Thymus (tissue), 11 donors: Measurements from ENCODE around the gene NUDT4. TPM values are rescaled to one million over a fixed set of nuclear protein-coding genes. Genes with fewer than 3 reads are reported as not detected.

Experiments used
- DNase-seq, 9 donors: peaks; one replicate each; pipeline ENCODE4 v3.0.0-alpha.2; 2013; ENCODE audit warnings: low spot score in 9 of 9, low read depth in 6 of 9, missing footprints in 1 of 9
- H3K27ac ChIP-seq, 2 donors: one replicate each; pipeline ENCODE4 v1.5.1; 2013; ENCODE audit warnings: control low read depth in 1 of 2, low read depth in 1 of 2, low read length in 1 of 2, mild to moderate bottlenecking in 1 of 2, moderate library complexity in 1 of 2
- H3K27me3 ChIP-seq, 2 donors: one replicate each; pipeline ENCODE4 v1.5.1; 2013; ENCODE audit warnings: low read length in 1 of 2; ENCODE audit not compliant: control insufficient read depth in 2 of 2, insufficient read depth in 1 of 2
- H3K36me3 ChIP-seq, 2 donors: one replicate each; pipeline ENCODE4 v1.5.1; 2013; ENCODE audit warnings: low read length in 1 of 2, mild to moderate bottlenecking in 1 of 2, moderate library complexity in 1 of 2; ENCODE audit not compliant: control insufficient read depth in 2 of 2, insufficient read depth in 2 of 2
- H3K4me1 ChIP-seq, 2 donors: one replicate each; pipeline ENCODE4 v1.5.1; 2013; ENCODE audit warnings: low read length in 2 of 2; ENCODE audit not compliant: control insufficient read depth in 2 of 2, insufficient read depth in 2 of 2
- H3K4me3 ChIP-seq, 2 donors: one replicate each; pipeline ENCODE4 v1.5.1; 2013; ENCODE audit warnings: low read length in 2 of 2, control low read depth in 1 of 2, mild to moderate bottlenecking in 1 of 2
- H3K9me3 ChIP-seq, 2 donors: one replicate each; pipeline ENCODE4 v1.5.1; 2013; ENCODE audit warnings: low read length in 1 of 2, mild to moderate bottlenecking in 1 of 2; ENCODE audit not compliant: control insufficient read depth in 2 of 2, insufficient read depth in 1 of 2
- WGBS: extraction: QIAGEN DNeasy Blood & Tissue Kit; methylation state at CpG from one replicate; pipeline ENCODE4 v1.1.7; 2013; 5-methylcytosine and 5-hydroxymethylcytosine counted together
- polyA plus RNA-seq: library from polyadenylated mRNA; stranded (reverse); fragments of 200-250 nt; gene quantifications from one replicate; pipeline ENCODE4 v1.2.3, GENCODE V29; 2013
- total RNA-seq: library from RNA; stranded (reverse); fragments of 120-200 nt; gene quantifications from one replicate; pipeline ENCODE4 v1.2.4, GENCODE V29; 2013
- donor health status: healthy.

NUDT4 gene
- total and polyA plus RNA-seq, 2 donors = 26.7 to 42.3 TPM

DNA sequence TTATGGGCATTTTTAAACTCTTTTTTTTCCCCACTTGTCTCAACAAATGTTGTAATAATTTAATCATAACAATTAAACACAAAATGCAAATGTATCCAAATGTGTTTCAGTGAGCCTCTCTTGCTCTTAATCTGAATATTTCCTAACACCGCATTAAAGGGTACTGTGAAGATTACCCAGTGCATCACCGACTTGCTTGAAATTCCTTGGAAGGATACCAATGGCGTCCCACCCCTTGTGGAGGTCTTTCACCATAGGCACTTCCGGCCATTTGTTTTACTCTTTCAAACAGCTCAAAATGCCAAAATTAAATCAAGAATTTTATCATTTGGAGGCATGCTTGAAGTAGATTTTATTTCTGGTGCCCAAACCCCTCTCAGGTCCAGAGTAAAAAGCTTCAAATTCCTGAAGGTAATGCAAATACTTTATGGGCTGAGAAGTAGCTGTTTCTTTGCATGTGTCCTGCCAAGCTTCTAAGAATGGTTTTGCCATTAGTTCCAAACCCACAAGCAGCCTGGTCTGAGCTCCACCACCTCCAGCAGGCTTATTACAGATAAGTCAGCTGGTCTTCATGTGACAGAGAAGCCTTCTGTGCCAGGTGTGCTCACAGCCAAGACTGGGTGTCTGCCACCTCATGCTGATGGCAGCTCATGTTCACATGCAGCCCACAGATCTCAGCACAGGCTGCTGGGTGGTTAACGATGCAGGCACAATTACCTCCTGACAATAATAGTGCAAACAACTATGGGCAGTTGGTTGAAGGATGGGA is 16.4 kb upstream of the NUDT4 start:
- peak in 5 of 9 donors; percentile 34 to 75 (median 58) for DNase-seq
- 82% methylated on average over 5 of the region's 5 CpGs for WGBS
- no peaks in the 10 kb centered on the region for H3K36me3 ChIP-seq
- no peak overlapping the region for H3K27ac ChIP-seq
- peaks cover 12 to 35% of the 10 kb centered on the region in 2 donors for H3K4me1 ChIP-seq
- no peaks in the 10 kb centered on the region for H3K9me3 ChIP-seq
- H3K27me3 ChIP-seq = no peaks in the 10 kb centered on the region
- no peak overlapping the region for H3K4me3 ChIP-seq

- H3K4me1 ChIP-seq = peaks cover 17 to 42% of the 10 kb centered on the region in 2 donors
- no peaks in the 10 kb centered on the region for H3K9me3 ChIP-seq
- no peaks in the 10 kb centered on the region for H3K27me3 ChIP-seq
- peak in 4 of 9 donors; percentile 23 to 74 (median 38) for DNase-seq
- no peak overlapping the region for H3K27ac ChIP-seq
- H3K4me3 ChIP-seq = no peak overlapping the region
- 8% methylated on average over 3 of the region's 3 CpGs for WGBS
- H3K36me3 ChIP-seq = no peaks in the 10 kb centered on the region
Observed at GRCh38 chr12:93363841-93364297, 13.9 kb upstream of the NUDT4 start.

DNA sequence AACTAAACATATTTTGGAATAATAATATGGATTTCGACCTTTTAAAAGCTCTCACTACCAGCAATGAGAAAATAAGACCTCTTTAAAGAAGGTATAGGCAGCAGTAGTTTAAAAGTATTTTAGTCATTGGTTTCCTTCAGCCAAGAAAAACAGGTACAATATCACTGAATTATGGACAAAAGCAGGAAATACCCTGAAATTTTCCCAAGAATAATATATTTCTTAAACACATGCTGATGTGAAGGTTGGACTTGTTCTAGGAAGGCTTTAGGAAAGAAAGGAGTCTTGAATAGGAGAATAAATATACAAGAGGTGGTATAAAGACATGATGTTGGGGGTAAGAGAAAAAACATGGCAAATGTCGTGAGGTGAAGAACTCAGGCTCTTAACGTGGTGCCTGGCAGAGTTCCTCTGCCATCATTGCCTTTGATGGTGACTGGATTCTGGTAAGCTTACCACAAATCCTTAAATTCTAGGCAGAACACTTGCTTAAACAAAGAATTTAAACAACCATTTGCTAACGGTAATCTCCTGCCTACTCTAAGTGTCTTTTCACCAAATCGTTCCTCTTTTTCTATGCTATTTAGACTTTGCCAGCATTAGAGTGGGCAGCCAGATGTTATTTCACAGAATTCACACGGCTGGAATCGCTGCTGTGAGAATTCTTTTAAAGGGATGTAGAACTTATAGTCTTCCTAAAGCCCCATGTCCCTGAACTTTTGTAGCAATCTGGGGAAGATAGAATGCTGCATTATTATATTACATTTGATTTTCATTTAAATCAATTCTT is 11.9 kb upstream of the NUDT4 start:
- Histone ChIP-seq H3K27me3 (no peaks in the 10 kb centered on the region), H3K4me1 (peaks cover 17 to 42% of the 10 kb centered on the region in 2 donors), H3K4me3 (no peak overlapping the region), H3K36me3 (no peaks in the 10 kb centered on the region), H3K27ac (peak overlapping the region in 1 of 2 donors; percentile 56), H3K9me3 (no peaks in the 10 kb centered on the region)
- no peak for DNase-seq
- 58% methylated on average over 7 of the region's 7 CpGs for WGBS

DNA sequence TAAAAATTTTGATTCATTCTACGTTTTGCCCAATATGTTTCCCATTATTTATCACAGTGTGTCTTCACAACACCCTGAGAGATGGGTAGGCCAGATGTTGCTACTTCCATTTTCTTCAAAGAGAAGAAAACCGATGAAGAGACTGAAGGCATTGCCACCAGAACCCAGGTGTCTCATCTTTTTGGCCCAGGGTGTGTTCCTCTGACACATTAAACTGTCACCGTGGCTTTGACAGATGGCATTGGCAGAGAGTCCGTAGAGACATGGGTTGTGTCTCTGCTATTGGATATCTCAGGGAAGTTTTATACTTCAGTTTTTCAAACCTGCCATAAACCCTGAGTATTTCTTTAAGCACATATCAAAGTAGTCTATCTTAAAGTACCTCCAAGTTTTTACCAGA is 11.3 kb upstream of the NUDT4 start:
- H3K9me3 ChIP-seq = no peaks in the 10 kb centered on the region
- no peaks in the 10 kb centered on the region for H3K27me3 ChIP-seq
- DNase-seq = peak in 6 of 9 donors; percentile 34 to 88 (median 60)
- no peaks in the 10 kb centered on the region for H3K36me3 ChIP-seq
- no peak overlapping the region for H3K4me3 ChIP-seq
- peak overlapping the region in 1 of 2 donors; percentile 56 for H3K27ac ChIP-seq
- 15% methylated on average over 4 of the region's 4 CpGs for WGBS
- H3K4me1 ChIP-seq = peaks cover 17 to 39% of the 10 kb centered on the region in 2 donors

DNA sequence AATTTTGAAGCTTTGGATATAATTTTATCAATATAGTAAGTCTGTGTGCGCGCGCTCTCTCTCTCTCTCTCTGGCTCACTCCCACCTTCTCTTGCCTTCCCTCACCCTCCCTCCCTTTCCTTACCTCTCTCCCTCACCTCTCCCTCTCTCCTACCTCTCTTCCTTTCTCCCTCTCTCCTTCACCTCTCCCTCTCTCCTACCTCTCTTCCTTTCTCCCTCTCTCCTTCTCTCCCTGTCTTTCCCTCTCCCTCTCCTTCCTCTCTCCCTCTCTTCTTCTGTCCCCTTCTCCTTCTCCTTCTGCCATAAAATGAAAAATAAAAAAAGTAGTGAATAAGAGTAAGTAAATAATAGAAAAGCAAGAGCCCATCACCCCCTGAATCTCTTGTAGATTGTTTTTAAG is 9.0 kb upstream of the NUDT4 start:
- Histone ChIP-seq H3K27me3 (no peaks in the 10 kb centered on the region), H3K4me3 (no peak overlapping the region), H3K9me3 (no peaks in the 10 kb centered on the region), H3K36me3 (no peaks in the 10 kb centered on the region), H3K27ac (no peak overlapping the region), H3K4me1 (peaks cover 16 to 25% of the 10 kb centered on the region in 2 donors)
- DNase-seq = no peak
- WGBS = 100% methylated on average over 3 of the region's 3 CpGs

DNA sequence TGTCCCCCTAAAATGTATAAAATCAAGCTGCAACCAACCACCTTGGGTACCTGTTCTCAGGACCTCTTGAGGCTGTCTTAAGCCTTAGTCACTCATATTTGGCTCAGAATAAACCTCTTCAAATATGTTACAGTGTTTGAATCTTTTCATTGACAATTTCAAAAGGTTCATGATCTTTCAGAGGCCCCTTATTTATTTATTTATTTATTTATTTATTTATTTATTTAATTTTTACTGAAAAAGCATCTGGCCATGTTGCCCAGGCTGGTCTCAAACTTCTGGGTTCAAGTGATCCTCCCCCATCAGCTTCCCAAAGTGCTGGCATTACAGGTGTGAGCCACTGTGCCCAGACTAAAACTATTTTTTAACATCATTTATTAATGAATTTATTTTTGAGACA is 8.2 kb upstream of the NUDT4 start:
- H3K27me3 ChIP-seq = no peaks in the 10 kb centered on the region
- H3K4me3 ChIP-seq = no peak overlapping the region
- H3K27ac ChIP-seq = no peak overlapping the region
- no peaks in the 10 kb centered on the region for H3K9me3 ChIP-seq
- no peaks in the 10 kb centered on the region for H3K36me3 ChIP-seq
- DNase-seq = no peak
- peaks cover 9 to 20% of the 10 kb centered on the region in 2 donors for H3K4me1 ChIP-seq

DNA sequence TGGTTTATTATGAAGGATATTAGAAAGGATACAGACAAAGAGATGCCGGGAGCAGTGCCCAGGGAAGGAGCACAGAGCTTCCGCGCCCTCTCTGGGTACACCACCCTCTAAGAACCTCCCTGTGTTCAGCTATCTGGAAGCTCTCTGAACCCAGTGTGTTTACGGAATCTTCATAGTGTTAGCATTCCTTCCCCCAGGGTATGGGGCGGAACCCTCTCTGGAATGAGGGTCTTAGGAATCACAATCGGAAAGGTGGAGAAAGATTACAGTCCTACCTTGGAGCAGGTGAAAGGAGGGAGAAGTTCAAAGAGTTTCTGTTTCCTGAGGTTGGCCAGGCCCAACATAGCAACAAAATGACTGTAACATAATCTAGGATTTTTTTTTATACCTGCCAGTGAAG is 6.8 kb upstream of the NUDT4 start:
- H3K36me3 ChIP-seq = no peaks in the 10 kb centered on the region
- no peak overlapping the region for H3K4me3 ChIP-seq
- H3K27me3 ChIP-seq = no peaks in the 10 kb centered on the region
- H3K4me1 ChIP-seq = peaks cover 6 to 14% of the 10 kb centered on the region in 2 donors
- H3K9me3 ChIP-seq = no peaks in the 10 kb centered on the region
- no peak for DNase-seq
- WGBS = 98% methylated on average over 6 of the region's 6 CpGs
- no peak overlapping the region for H3K27ac ChIP-seq

GRCh38 chr12:93373961-93374656 is 3.6 kb upstream of the NUDT4 start:
- no peaks in the 10 kb centered on the region for H3K27me3 ChIP-seq
- no peaks in the 10 kb centered on the region for H3K36me3 ChIP-seq
- H3K27ac ChIP-seq = no peak overlapping the region
- H3K9me3 ChIP-seq = no peaks in the 10 kb centered on the region
- H3K4me1 ChIP-seq = peaks cover 9 to 12% of the 10 kb centered on the region in 2 donors
- DNase-seq = no peak
- 94% methylated on average over 2 of the region's 2 CpGs for WGBS
- H3K4me3 ChIP-seq = no peak overlapping the region

GRCh38 chr12:93375906-93376305 is 1.8 kb upstream of the NUDT4 start:
- Histone ChIP-seq H3K4me1 (peaks cover 15 to 17% of the 10 kb centered on the region in 2 donors), H3K36me3 (no peaks in the 10 kb centered on the region), H3K4me3 (no peak overlapping the region), H3K27me3 (no peaks in the 10 kb centered on the region), H3K27ac (no peak overlapping the region), H3K9me3 (no peaks in the 10 kb centered on the region)
- no peak for DNase-seq
- WGBS = 96% methylated on average over 6 of the region's 6 CpGs
